Mesenchymal stem cell (in vitro differentiated cells and primary cell): ENCODE measurements around the gene CCL8.

Experiments
- DNase-seq: peaks from one replicate; pipeline ENCODE4 v3.0.0-alpha.2; 2013
- H2AFZ ChIP-seq: one replicate; pipeline ENCODE4 v1.6.1; 2013; ENCODE audit warnings: low read depth, mild to moderate bottlenecking, control low read depth, inconsistent platforms, low read length, moderate library complexity
- H2AK5ac ChIP-seq: 2 replicates; pipeline ENCODE4 v1.6.1; 2013; ENCODE audit warnings: low read length, moderate library complexity, mild to moderate bottlenecking, inconsistent platforms; ENCODE audit not compliant: severe bottlenecking
- H2BK120ac ChIP-seq: one replicate; pipeline ENCODE4 v1.6.1; 2013; ENCODE audit warnings: low read depth, mild to moderate bottlenecking, inconsistent platforms, low read length, moderate library complexity
- H2BK12ac ChIP-seq, 2 experiments: one replicate each; pipeline ENCODE4 v1.6.1; 2013; ENCODE audit warnings: inconsistent platforms in 2 of 2, low read length in 2 of 2, mild to moderate bottlenecking in 2 of 2, moderate library complexity in 2 of 2, control low read depth in 1 of 2
- H2BK15ac ChIP-seq: one replicate; pipeline ENCODE4 v1.6.1; 2013; ENCODE audit warnings: mild to moderate bottlenecking, low read depth, inconsistent platforms; ENCODE audit not compliant: poor library complexity, severe bottlenecking
- H2BK5ac ChIP-seq: 2 replicates; pipeline ENCODE4 v1.6.1; 2013; ENCODE audit warnings: low read depth, mild to moderate bottlenecking, low read length, control low read depth, inconsistent platforms; ENCODE audit not compliant: poor library complexity, severe bottlenecking
- H3K14ac ChIP-seq, 2 experiments: one replicate each; pipeline ENCODE4 v1.6.1; 2013; ENCODE audit warnings: inconsistent platforms in 2 of 2, low read length in 2 of 2, control low read depth in 1 of 2, mild to moderate bottlenecking in 1 of 2, moderate library complexity in 1 of 2
- H3K18ac ChIP-seq, 2 experiments: one replicate each; pipeline ENCODE4 v1.6.1; 2013; ENCODE audit warnings: inconsistent platforms in 2 of 2, low read length in 2 of 2, control low read depth in 1 of 2, low read depth in 1 of 2, mild to moderate bottlenecking in 1 of 2
- H3K23ac ChIP-seq, 2 experiments: one replicate each; pipeline ENCODE4 v1.6.1; 2013; ENCODE audit warnings: inconsistent platforms in 2 of 2, low read length in 2 of 2, mild to moderate bottlenecking in 2 of 2, moderate library complexity in 2 of 2, control low read depth in 1 of 2
- H3K27ac ChIP-seq: 2 replicates; pipeline ENCODE4 v1.5.1; 2013; ENCODE audit warnings: mild to moderate bottlenecking, moderate library complexity, low read length, control low read depth, inconsistent platforms; ENCODE audit not compliant: poor library complexity, severe bottlenecking
- H3K27me3 ChIP-seq, 2 experiments: 2 replicates each; pipeline versions ENCODE4 v1.6.1 to v1.7.0; 2013; ENCODE audit warnings: low read length in 2 of 2, mild to moderate bottlenecking in 2 of 2, moderate library complexity in 2 of 2, control low read depth in 1 of 2, inconsistent platforms in 1 of 2; ENCODE audit not compliant: control insufficient read depth in 1 of 2, insufficient read depth in 1 of 2
- H3K36me3 ChIP-seq, 2 experiments: 2 replicates each; pipeline versions ENCODE4 v1.6.1 to v1.7.0; 2013; ENCODE audit warnings: low read length in 2 of 2, control low read depth in 1 of 2, inconsistent platforms in 1 of 2, low read depth in 1 of 2, mild to moderate bottlenecking in 1 of 2; ENCODE audit not compliant: insufficient read depth in 2 of 2, control insufficient read depth in 1 of 2
- H3K4ac ChIP-seq, 2 experiments: one replicate each; pipeline ENCODE4 v1.6.1; 2013; ENCODE audit warnings: inconsistent platforms in 2 of 2, low read length in 2 of 2, mild to moderate bottlenecking in 2 of 2, moderate library complexity in 2 of 2, control low read depth in 1 of 2, low read depth in 1 of 2
- H3K4me1 ChIP-seq: 2 replicates; pipeline ENCODE4 v1.6.1; 2013; ENCODE audit warnings: low read depth, low read length, control low read depth; ENCODE audit not compliant: control insufficient read depth, insufficient read depth
- H3K4me2 ChIP-seq: 2 replicates; pipeline ENCODE4 v1.6.1; 2013; ENCODE audit warnings: low read length, mild to moderate bottlenecking, inconsistent platforms; ENCODE audit not compliant: poor library complexity, severe bottlenecking
- H3K4me3 ChIP-seq, 2 experiments: 2 replicates each; pipeline versions ENCODE4 v1.5.1 to v1.7.0; 2013; ENCODE audit warnings: low read length in 2 of 2, mild to moderate bottlenecking in 2 of 2, control low read depth in 1 of 2, low read depth in 1 of 2; ENCODE audit not compliant: insufficient read depth in 1 of 2
- H3K79me1 ChIP-seq: replicated peaks from 2 replicates; pipeline ENCODE4 v1.6.1; 2013; ENCODE audit warnings: mild to moderate bottlenecking, control low read depth, low read length, inconsistent platforms; ENCODE audit not compliant: poor library complexity, severe bottlenecking
- H3K9ac ChIP-seq: 2 replicates; pipeline ENCODE4 v1.7.0; 2013; ENCODE audit warnings: mild to moderate bottlenecking, low read length, moderate library complexity
- H3K9me3 ChIP-seq: 2 replicates; pipeline ENCODE4 v1.7.0; 2013; ENCODE audit warnings: mild to moderate bottlenecking, low read length; ENCODE audit not compliant: control insufficient read depth
- H4K8ac ChIP-seq: one replicate; pipeline ENCODE4 v1.6.1; 2013; ENCODE audit warnings: inconsistent platforms, mild to moderate bottlenecking, low read length, moderate library complexity
- H4K91ac ChIP-seq: one replicate; pipeline ENCODE4 v1.6.1; 2013; ENCODE audit warnings: mild to moderate bottlenecking, low read length, inconsistent platforms
- WGBS: methylation state at CpG from one replicate; pipeline ENCODE4 v1.1.7; 2013; ENCODE audit warnings: mixed read lengths; 5-methylcytosine and 5-hydroxymethylcytosine counted together

CCL8 gene

DNA sequence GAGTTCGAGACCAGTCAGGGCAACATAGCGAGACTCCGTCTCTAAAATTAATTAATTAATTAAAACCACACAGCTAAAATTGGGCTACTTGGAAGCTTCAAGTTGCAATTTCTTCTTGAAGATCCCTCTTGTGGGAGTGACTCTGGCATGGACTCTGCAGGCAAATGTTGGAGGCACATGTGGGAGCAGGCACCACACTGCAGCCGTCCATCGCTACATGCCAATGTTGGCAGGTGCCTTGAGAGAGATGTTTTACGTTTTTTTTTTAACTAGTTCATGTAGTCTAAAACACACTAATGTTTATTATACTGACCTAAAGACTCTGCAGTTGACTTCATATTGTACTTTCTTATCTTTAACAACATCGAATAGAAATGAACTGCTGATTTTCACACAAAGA is 7.9 kb upstream of the CCL8 start:
- Histone ChIP-seq H3K4me1 (no peaks in the 10 kb centered on the region), H2AK5ac (no peak overlapping the region), H2BK120ac (no peak overlapping the region), H3K36me3 (no peaks in the 10 kb centered on the region), H2BK12ac (no peak overlapping the region), H2BK5ac (no peak overlapping the region), H3K9ac (no peak overlapping the region), H3K4ac (no peak overlapping the region), H2BK15ac (no peak overlapping the region), H2AFZ (no peak overlapping the region), H4K8ac (no peak overlapping the region), H3K18ac (no peak overlapping the region), H3K4me2 (no peak overlapping the region), H3K27me3 (no peaks in the 10 kb centered on the region), H4K91ac (no peak overlapping the region), H3K4me3 (no peak overlapping the region), H3K23ac (no peak overlapping the region), H3K27ac (no peak overlapping the region), H3K9me3 (no peaks in the 10 kb centered on the region), H3K79me1 (no peaks in the 10 kb centered on the region), H3K14ac (no peak overlapping the region)
- DNase-seq: no peak
- WGBS: 100% methylated on average over 3 of the region's 7 CpGs

GRCh38 chr17:34312080-34312479 is 7.2 kb upstream of the CCL8 start:
- Histone ChIP-seq H3K27ac (no peak overlapping the region), H3K4me1 (no peaks in the 10 kb centered on the region), H3K14ac (no peak overlapping the region), H3K9ac (no peak overlapping the region), H3K4me3 (no peak overlapping the region), H2AFZ (no peak overlapping the region), H2BK15ac (no peak overlapping the region), H3K23ac (no peak overlapping the region), H3K36me3 (no peaks in the 10 kb centered on the region), H2BK120ac (no peak overlapping the region), H3K9me3 (no peaks in the 10 kb centered on the region), H2BK12ac (no peak overlapping the region), H3K27me3 (no peaks in the 10 kb centered on the region), H3K79me1 (no peaks in the 10 kb centered on the region), H3K4ac (no peak overlapping the region), H2AK5ac (no peak overlapping the region), H3K4me2 (no peak overlapping the region), H4K8ac (no peak overlapping the region), H4K91ac (no peak overlapping the region), H2BK5ac (no peak overlapping the region), H3K18ac (no peak overlapping the region)
- WGBS: 35% methylated on average over 4 of the region's 5 CpGs
- no peak for DNase-seq

GRCh38 chr17:34313164-34313563 is 6.1 kb upstream of the CCL8 start:
- no peak overlapping the region for H3K4ac ChIP-seq
- WGBS: 83% methylated on average over 1 of the region's 4 CpGs

DNA sequence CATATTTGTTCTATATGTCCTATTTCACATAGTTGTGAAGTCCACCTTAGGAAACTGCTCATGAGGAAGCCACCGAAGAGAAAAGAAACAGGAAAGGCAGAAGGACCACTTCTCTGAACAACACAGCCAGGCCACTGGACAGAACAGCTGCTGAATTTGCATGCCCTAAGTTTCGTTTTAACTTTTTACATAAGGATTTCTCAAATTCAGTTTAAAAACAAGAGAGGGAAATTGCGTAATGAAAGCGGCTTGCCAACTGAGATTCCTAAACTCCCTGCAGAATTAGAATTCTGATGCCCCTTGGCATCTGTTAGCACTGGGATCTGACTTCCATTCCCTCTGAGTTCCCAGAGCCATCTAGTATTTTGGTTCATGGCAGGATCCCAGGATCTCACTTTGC is 5.0 kb upstream of the CCL8 start:
- 84% methylated on average over 4 of the region's 4 CpGs for WGBS
- Histone ChIP-seq H2AK5ac (no peak overlapping the region), H3K4me3 (peak overlapping the region in 1 of 2 experiments; percentile 16), H4K91ac (no peak overlapping the region), H3K9me3 (no peaks in the 10 kb centered on the region), H3K27me3 (no peaks in the 10 kb centered on the region), H3K27ac (no peak overlapping the region), H4K8ac (no peak overlapping the region), H3K36me3 (no peaks in the 10 kb centered on the region), H3K18ac (no peak overlapping the region), H2BK12ac (no peak overlapping the region), H2BK5ac (no peak overlapping the region), H3K14ac (no peak overlapping the region), H2AFZ (no peak overlapping the region), H3K79me1 (no peaks in the 10 kb centered on the region), H3K4me1 (no peaks in the 10 kb centered on the region), H3K23ac (no peak overlapping the region), H2BK15ac (no peak overlapping the region), H3K4me2 (no peak overlapping the region), H3K4ac (no peak overlapping the region), H2BK120ac (no peak overlapping the region), H3K9ac (peak overlapping the region; percentile 52)
- no peak for DNase-seq

More at GRCh38 chr17:34313164-34313563, 6.1 kb upstream of the CCL8 start:
- Histone ChIP-seq H3K4me2 (no peak overlapping the region), H2BK12ac (no peak overlapping the region), H3K9ac (no peak overlapping the region), H4K8ac (no peak overlapping the region), H3K4me3 (no peak overlapping the region), H3K18ac (no peak overlapping the region), H3K14ac (no peak overlapping the region), H2AK5ac (no peak overlapping the region), H3K79me1 (no peaks in the 10 kb centered on the region), H3K27ac (no peak overlapping the region), H3K23ac (no peak overlapping the region), H3K27me3 (no peaks in the 10 kb centered on the region), H2BK15ac (no peak overlapping the region), H3K9me3 (no peaks in the 10 kb centered on the region), H2BK120ac (no peak overlapping the region), H3K4me1 (no peaks in the 10 kb centered on the region), H3K36me3 (no peaks in the 10 kb centered on the region), H4K91ac (no peak overlapping the region), H2BK5ac (no peak overlapping the region), H2AFZ (no peak overlapping the region)
- DNase-seq: no peak
